ENCODE results near the gene MAP3K13. TPM values are rescaled to one million over a fixed set of nuclear protein-coding genes. Genes with fewer than 3 reads are reported as not detected.

The MAP3K13 gene
- total and polyA plus RNA-seq, 2 of the 13 experiments (the other 11 are each of a cell fraction or from before 2014, with no cell fraction given) = 24.2 to 26.5 TPM

DNA sequence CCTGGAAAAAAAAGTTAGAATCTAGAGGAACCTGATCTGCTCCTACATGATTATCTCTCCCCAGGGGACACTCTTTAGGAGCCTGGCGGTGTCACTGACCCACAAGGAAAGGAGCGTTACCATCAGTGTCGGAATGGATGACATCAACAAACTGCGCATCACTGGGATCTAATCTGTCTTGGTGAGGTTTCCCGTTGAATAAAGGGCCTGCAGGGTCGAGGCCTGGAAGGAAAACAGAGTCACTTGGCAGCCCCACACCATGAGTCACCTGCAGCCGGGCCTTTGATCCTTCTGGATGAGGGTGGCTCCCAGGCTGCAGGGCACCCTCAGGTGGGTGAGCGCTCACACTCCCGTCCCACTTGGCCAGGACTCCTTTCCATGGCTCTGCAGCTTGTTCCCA is 164.4 kb downstream of the MAP3K13 start (continued):
- TF ChIP-seq, protein P1, sequence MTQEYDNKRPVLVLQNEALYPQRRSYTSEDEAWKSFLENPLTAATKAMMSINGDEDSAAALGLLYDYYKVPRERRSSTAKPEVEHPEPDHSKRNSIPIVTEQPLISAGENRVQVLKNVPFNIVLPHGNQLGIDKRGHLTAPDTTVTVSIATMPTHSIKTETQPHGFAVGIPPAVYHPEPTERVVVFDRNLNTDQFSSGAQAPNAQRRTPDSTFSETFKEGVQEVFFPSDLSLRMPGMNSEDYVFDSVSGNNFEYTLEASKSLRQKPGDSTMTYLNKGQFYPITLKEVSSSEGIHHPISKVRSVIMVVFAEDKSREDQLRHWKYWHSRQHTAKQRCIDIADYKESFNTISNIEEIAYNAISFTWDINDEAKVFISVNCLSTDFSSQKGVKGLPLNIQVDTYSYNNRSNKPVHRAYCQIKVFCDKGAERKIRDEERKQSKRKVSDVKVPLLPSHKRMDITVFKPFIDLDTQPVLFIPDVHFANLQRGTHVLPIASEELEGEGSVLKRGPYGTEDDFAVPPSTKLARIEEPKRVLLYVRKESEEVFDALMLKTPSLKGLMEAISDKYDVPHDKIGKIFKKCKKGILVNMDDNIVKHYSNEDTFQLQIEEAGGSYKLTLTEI (CRISPR knock-in tag; conservative IDR thresholded peaks at IDR 0.05) = no peak
- no peak for TF ChIP-seq BRD4 (CRISPR knock-in tag; IDR thresholded peaks at IDR 0.05)
- no peak for TF ChIP-seq GTF2F1 (IDR thresholded peaks at IDR 0.05; ENCODE audit: low read length)
- peak; percentile 91 for TF ChIP-seq FOSL2 (CRISPR knock-in tag; IDR thresholded peaks at IDR 0.05)
- TF ChIP-seq, protein P2, sequence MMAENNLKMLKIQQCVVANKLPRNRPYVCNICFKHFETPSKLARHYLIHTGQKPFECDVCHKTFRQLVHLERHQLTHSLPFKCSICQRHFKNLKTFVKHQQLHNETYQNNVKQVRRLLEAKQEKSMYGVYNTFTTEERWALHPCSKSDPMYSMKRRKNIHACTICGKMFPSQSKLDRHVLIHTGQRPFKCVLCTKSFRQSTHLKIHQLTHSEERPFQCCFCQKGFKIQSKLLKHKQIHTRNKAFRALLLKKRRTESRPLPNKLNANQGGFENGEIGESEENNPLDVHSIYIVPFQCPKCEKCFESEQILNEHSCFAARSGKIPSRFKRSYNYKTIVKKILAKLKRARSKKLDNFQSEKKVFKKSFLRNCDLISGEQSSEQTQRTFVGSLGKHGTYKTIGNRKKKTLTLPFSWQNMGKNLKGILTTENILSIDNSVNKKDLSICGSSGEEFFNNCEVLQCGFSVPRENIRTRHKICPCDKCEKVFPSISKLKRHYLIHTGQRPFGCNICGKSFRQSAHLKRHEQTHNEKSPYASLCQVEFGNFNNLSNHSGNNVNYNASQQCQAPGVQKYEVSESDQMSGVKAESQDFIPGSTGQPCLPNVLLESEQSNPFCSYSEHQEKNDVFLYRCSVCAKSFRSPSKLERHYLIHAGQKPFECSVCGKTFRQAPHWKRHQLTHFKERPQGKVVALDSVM (CRISPR knock-in tag; IDR thresholded peaks at IDR 0.05) = no peak
- TF ChIP-seq, protein P3, sequence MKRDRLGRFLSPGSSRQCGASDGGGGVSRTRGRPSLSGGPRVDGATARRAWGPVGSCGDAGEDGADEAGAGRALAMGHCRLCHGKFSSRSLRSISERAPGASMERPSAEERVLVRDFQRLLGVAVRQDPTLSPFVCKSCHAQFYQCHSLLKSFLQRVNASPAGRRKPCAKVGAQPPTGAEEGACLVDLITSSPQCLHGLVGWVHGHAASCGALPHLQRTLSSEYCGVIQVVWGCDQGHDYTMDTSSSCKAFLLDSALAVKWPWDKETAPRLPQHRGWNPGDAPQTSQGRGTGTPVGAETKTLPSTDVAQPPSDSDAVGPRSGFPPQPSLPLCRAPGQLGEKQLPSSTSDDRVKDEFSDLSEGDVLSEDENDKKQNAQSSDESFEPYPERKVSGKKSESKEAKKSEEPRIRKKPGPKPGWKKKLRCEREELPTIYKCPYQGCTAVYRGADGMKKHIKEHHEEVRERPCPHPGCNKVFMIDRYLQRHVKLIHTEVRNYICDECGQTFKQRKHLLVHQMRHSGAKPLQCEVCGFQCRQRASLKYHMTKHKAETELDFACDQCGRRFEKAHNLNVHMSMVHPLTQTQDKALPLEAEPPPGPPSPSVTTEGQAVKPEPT (CRISPR knock-in tag; IDR thresholded peaks at IDR 0.05; ENCODE audit: low read depth) = no peak
- TF ChIP-seq, protein P4, sequence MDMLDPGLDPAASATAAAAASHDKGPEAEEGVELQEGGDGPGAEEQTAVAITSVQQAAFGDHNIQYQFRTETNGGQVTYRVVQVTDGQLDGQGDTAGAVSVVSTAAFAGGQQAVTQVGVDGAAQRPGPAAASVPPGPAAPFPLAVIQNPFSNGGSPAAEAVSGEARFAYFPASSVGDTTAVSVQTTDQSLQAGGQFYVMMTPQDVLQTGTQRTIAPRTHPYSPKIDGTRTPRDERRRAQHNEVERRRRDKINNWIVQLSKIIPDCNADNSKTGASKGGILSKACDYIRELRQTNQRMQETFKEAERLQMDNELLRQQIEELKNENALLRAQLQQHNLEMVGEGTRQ (IDR thresholded peaks at IDR 0.05; ENCODE audit: low read depth, low read length) = no peak
- TF ChIP-seq, protein P4 (CRISPR knock-in tag; IDR thresholded peaks at IDR 0.05; ENCODE audit: borderline replicate concordance) = no peak

Data from HepG2 (cell line).